Tibial nerve (tissue), 4 donors: Measurements from ENCODE around the gene CD47. TPM values are rescaled to one million over a fixed set of nuclear protein-coding genes. Genes with fewer than 3 reads are reported as not detected.
A peak's percentile ranks its signal among the peaks of the same experiment; 100 is the strongest.

Experiments
- DNase-seq, 2 donors: peaks; one replicate each; pipeline ENCODE4 v3.0.0-alpha.2; 2019; ENCODE audit warnings: low spot score in 2 of 2
- H3K27ac ChIP-seq, 4 donors: fragments of 200-600 bp; sonication (generic) in 3 of 4; one replicate each; pipeline ENCODE4 v1.5.1; 2017 to 2019; ENCODE audit warnings: mild to moderate bottlenecking in 1 of 4
- H3K27me3 ChIP-seq, 2 donors: fragments of 200-600 bp; sonication (generic) in 1 of 2; one replicate each; pipeline versions ENCODE4 v1.5.1 to v1.6.0; 2017 to 2019
- H3K36me3 ChIP-seq, 3 donors: fragments of 200-600 bp; sonication (generic); one replicate each; pipeline ENCODE4 v1.5.1; 2018 to 2019
- H3K4me1 ChIP-seq, 4 donors: fragments of 200-600 bp; sonication (generic) in 3 of 4; one replicate each; pipeline ENCODE4 v1.5.1; 2017 to 2019
- H3K4me3 ChIP-seq, 4 donors: fragments of 200-600 bp; sonication (generic) in 3 of 4; one replicate each; pipeline ENCODE4 v1.5.1; 2017 to 2019; ENCODE audit warnings: mild to moderate bottlenecking in 1 of 4, moderate library complexity in 1 of 4
- H3K9me3 ChIP-seq, 4 donors: fragments of 200-600 bp; sonication (generic) in 3 of 4; one replicate each; pipeline ENCODE4 v1.5.1; 2017 to 2019
- CTCF ChIP-seq, 5 experiments: fragments of 200-600 bp in 3 of 5; fragments of 450-650 bp in 2 of 5; sonication (generic) in 3 of 5; IDR thresholded peaks; one replicate each; pipeline ENCODE4 v1.5.1; 2016 to 2019; ENCODE audit warnings: antibody characterized with exemption in 5 of 5, mild to moderate bottlenecking in 3 of 5, moderate library complexity in 2 of 5
- EP300 ChIP-seq, 2 donors: sonication (generic); formaldehyde crosslinking; IDR thresholded peaks; one replicate each; pipeline ENCODE4 v1.6.1; 2017; ENCODE audit warnings: antibody characterized with exemption in 2 of 2, mild to moderate bottlenecking in 1 of 2
- POLR2A ChIP-seq, 2 donors: fragments of 450-650 bp; IDR thresholded peaks; one replicate each; pipeline ENCODE4 v1.6.1; 2017; ENCODE audit warnings: antibody characterized with exemption in 2 of 2, mild to moderate bottlenecking in 2 of 2, moderate library complexity in 2 of 2
- WGBS, 2 donors: methylation state at CpG; one replicate each; pipeline ENCODE4 v1.1.5; 2018; 5-methylcytosine and 5-hydroxymethylcytosine counted together
- total RNA-seq, 4 donors: library from RNA; depleted of rRNA; stranded (reverse); fragments of >200 nt; gene quantifications; one replicate each; pipeline ENCODE4 v1.1.0, GENCODE V29; 2016

Gene CD47
- total RNA-seq, 4 donors from 2014 or later: 57.9 to 63.9 (median 60.5) TPM

DNA sequence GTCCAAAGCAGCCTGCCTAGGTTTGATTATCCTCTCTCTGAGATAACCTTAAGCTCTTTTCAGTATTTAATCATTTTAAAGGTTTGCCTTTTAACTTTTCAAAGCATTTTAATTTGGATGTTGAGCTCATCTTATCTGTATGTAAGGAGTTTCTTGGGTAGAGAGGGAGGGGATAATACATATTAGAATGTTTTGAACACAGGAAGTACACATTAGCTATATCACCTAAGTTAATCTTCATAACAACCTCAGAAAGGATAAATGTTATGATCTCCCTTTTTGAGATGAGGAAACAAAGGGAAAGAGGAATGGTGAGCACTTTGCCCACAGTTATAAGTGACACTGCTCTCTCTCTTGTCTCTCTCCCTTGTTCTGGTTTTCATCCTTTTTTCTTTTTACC, 2.2 kb upstream of the CD47 start:
- Histone ChIP-seq H3K4me1 (peaks cover 0 to 25% (median 2%) of the 10 kb centered on the region in 4 donors), H3K36me3 (no peaks in the 10 kb centered on the region), H3K27me3 (no peaks in the 10 kb centered on the region), H3K4me3 (no peak overlapping the region), H3K27ac (no peak overlapping the region), H3K9me3 (no peaks in the 10 kb centered on the region)
- no peak for DNase-seq
- TF ChIP-seq EP300 (IDR thresholded peaks at IDR 0.05) (no peak), POLR2A (IDR thresholded peaks at IDR 0.05) (no peak), CTCF (IDR thresholded peaks at IDR 0.05) (no peak)

- no peak for DNase-seq
- TF ChIP-seq POLR2A (IDR thresholded peaks at IDR 0.05) (no peak), CTCF (IDR thresholded peaks at IDR 0.05) (no peak), EP300 (IDR thresholded peaks at IDR 0.05) (no peak)
- no peak overlapping the region for H3K4me3 ChIP-seq
- H3K4me1 ChIP-seq: peaks cover 0 to 30% (median 4%) of the 10 kb centered on the region in 4 donors
- no peaks in the 10 kb centered on the region for H3K36me3 ChIP-seq
- H3K9me3 ChIP-seq: no peaks in the 10 kb centered on the region
- no peaks in the 10 kb centered on the region for H3K27me3 ChIP-seq
- WGBS, 2 donors: 74 to 76% methylated on average over 3 of the region's 3 CpGs
- no peak overlapping the region for H3K27ac ChIP-seq
Observed at GRCh38 chr3:108092501-108092900, 1.7 kb upstream of the CD47 start.

DNA sequence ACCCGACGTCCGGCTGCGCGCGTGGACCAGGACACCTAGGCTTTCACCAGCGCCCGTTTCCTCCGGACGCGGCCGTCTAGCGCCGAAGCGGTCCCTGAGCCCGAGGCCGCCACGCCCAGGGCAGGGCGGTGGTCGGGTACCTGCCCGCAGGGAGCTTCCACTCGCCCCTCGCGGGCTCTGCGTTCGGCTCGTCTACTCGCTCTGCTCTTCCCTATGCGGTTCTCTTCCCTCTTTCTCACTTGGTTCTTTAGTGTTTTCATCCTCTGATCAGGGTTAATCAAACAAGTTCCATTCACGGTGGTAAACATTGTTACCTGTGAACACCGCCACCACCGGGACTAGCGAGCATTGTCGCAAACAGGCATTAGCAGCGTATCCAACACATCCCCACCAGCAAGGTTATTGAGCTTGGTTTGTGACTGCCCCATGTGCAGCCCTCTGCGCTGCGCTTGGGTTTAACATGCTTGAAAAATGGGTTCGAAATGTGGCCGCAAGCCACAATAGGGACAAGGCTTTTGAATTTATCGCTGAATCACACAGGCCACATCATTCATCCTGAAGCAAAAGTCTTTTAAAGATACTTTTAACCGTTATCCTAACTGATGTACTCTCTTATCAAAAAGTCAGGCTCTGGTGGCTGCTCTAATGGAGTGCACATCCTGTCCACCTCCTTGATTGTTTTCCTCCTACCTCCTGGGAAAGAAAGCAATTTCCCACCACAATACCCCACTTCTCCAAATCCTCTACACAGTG, 843 bp upstream of the CD47 start:
- H3K4me3 ChIP-seq: peak overlapping the region; percentile 79 to 95 (median 90)
- H3K36me3 ChIP-seq: no peaks in the 10 kb centered on the region
- no peaks in the 10 kb centered on the region for H3K27me3 ChIP-seq
- peaks cover 0 to 36% (median 5%) of the 10 kb centered on the region in 4 donors for H3K4me1 ChIP-seq
- WGBS, 2 donors: 30% methylated on average over 41 of the region's 41 CpGs
- H3K27ac ChIP-seq: peak overlapping the region; percentile 79 to 93 (median 90)
- H3K9me3 ChIP-seq: no peaks in the 10 kb centered on the region
- TF ChIP-seq POLR2A (IDR thresholded peaks at IDR 0.05) (no peak), EP300 (IDR thresholded peaks at IDR 0.05) (no peak), CTCF (IDR thresholded peaks at IDR 0.05) (no peak)
- no peak for DNase-seq

DNA sequence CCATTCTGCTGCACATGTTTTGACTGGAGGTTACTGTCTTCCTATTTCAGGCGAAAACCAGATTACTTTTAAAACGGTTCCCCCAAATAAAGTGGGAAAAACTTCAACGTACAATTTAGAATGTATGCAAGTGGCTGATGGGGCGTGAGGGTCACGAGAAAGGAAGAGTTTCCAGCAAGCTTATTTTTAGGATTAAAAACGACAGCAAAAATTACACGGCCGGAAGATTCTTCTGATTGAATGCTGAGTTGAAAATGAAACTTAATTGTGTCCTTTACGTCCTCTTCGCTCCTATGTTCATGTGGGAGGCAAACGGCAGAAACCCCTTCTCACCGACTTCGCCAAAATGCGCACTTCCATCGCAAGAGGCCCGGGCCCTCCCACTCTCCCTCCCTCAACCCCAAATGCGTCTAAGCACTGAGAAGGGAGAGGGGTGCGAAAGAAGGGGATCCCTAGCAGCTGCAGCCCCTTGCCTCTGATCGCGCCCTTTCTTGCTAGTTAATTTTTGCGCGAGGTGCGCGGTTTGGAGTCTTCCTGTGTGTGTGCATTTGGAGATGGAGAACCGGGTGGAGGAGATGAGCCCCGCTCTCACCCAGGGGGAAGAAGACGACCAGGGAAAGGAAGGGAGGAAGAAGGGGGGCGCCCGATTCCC, 656 bp downstream of the CD47 start:
- Histone ChIP-seq H3K36me3 (no peaks in the 10 kb centered on the region), H3K27me3 (no peaks in the 10 kb centered on the region), H3K27ac (peak overlapping the region; percentile 87 to 94 (median 93)), H3K4me3 (peak overlapping the region; percentile 79 to 95 (median 86)), H3K9me3 (no peaks in the 10 kb centered on the region), H3K4me1 (peaks cover 0 to 37% (median 10%) of the 10 kb centered on the region in 4 donors)
- TF ChIP-seq POLR2A (IDR thresholded peaks at IDR 0.05) (no peak), EP300 (IDR thresholded peaks at IDR 0.05) (peak in 1 of 2 donors; percentile 55)
- DNase-seq: peak; percentile 19 to 24
- 0 to 1% methylated on average over 29 of the region's 29 CpGs for WGBS, 2 donors

- peaks cover 0 to 42% (median 10%) of the 10 kb centered on the region in 4 donors for H3K4me1 ChIP-seq
Observed at GRCh38 chr3:108089579-108089978, 1.3 kb downstream of the CD47 start.

More at GRCh38 chr3:108089579-108089978, 1.3 kb downstream of the CD47 start:
- WGBS, 2 donors: 2 to 11% methylated on average over 10 of the region's 10 CpGs
- no peak for DNase-seq
- TF ChIP-seq CTCF (IDR thresholded peaks at IDR 0.05): no peak
- no peak for TF ChIP-seq POLR2A (IDR thresholded peaks at IDR 0.05)
- no peak for TF ChIP-seq EP300 (IDR thresholded peaks at IDR 0.05)
- Histone ChIP-seq H3K27me3 (no peaks in the 10 kb centered on the region), H3K27ac (peak overlapping the region in 3 of 4 donors; percentile 87 to 94 (median 93)), H3K36me3 (no peaks in the 10 kb centered on the region), H3K4me3 (peak overlapping the region; percentile 79 to 95 (median 86)), H3K9me3 (no peaks in the 10 kb centered on the region)
